ENCODE measurements around the gene RTL5.
"Not testable (repeated sequence)": the region's sequence is repeated elsewhere in the genome, so short reads cannot be mapped to it uniquely, and the experiment has no call there.

RTL5 gene

DNA sequence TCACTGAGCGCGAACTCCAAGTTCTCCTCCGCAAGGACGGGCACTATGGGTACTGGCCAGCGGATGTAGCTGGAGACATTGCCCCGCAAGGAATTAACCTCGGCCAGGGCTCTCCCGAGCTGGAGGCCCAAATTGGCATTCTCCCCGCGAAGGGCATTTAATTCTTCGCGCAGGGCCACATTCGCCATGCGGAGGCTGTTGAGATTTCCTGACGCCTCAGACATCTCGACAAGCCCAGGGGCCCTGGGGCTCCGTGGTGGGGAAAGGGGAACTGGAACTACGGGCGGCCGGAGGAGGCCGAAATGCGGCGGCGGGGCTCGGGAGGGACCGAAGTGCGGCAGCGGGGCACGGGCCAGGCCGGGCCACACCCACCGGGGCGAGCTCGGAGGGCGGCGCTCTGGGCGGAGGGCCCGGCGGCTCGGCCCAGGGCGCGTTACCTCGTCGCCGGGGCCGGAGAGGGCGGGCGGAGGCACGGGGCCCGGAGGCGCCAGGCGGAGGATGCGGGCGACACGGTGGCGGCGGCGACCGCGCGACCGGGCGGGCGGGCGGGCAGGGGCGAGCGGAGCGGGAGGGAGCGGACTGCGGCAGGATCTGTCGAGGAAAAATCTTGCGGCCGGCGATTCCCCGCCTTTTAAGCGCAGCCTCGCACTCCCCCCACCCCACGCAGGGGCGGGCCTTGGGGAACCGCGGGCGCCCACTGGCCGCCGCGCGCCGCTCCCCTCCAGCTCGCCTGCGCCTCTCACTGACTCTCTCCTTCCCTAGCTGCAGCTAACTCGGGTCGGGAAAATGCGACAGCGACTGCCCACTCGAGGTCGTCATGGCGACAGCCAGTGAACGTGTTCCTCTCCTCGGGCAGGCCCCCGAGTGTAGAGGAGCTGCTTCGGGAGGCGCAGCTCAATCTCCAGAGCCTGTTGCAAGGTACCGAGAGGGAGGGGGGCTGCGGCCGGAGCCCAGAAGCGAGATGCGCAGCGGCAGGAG is at the start of gene RTL5:
Gene RTL5 (minus strand): TSS at position 599 of the 978 bp plus-strand sequence.
- peak; percentile 68 for DNase-seq

DNA sequence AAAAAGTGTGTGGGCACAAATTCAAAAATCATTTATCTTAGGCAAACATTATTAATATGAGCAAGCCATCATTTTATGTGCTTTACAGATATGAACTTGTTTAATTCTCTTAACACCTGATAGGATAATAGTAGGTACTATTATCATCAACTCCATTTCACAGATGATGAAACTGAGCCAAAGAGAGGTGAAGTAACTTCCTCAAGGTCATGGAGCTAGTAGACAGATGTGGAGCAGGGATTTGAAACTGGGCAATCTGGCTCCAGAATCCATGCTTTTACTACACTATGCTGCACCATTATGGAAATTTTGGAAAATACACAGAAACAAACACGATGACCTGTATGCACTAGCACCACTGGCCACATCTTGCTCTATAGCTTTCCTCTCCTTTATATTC is 48.8 kb upstream of the RTL5 start:
- no peak for DNase-seq

DNA sequence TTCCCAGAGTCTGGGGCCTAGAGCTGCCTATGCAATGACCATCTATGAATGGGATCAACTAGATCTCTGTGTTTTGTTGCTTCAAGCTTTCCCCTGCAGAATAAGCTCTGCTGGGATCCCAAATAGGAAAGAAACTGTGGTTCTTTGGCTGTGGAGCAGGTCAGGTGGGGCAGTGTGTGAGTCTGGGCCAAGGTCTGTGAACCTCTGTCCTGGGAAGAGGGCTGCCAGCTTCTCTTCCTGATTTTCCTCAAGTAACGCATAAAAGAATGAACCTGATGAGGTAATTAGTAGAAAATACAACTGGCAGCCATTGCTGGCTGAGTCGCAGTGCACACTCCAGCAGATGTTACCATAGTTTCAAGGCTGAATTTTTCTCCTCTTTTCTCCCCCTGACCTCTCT is 45.3 kb upstream of the RTL5 start:
- no peak for DNase-seq

DNA sequence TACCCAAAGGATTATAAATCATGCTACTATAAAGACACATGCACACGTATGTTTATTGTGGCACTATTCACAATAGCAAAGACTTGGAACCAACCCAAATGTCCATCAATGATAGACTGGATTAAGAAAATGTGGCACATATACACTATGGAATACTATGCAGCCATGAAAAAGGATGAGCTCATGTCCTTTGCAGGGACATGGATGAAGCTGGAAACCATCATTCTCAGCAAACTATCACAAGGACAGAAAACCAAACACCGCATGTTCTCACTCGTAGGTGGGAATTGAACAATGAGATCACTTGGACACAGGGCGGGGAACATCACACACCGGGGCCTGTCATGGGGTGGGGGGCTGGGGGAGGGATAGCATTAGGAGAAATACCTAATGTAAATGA is 44.6 kb upstream of the RTL5 start:
- DNase-seq: not testable (repeated sequence)

DNA sequence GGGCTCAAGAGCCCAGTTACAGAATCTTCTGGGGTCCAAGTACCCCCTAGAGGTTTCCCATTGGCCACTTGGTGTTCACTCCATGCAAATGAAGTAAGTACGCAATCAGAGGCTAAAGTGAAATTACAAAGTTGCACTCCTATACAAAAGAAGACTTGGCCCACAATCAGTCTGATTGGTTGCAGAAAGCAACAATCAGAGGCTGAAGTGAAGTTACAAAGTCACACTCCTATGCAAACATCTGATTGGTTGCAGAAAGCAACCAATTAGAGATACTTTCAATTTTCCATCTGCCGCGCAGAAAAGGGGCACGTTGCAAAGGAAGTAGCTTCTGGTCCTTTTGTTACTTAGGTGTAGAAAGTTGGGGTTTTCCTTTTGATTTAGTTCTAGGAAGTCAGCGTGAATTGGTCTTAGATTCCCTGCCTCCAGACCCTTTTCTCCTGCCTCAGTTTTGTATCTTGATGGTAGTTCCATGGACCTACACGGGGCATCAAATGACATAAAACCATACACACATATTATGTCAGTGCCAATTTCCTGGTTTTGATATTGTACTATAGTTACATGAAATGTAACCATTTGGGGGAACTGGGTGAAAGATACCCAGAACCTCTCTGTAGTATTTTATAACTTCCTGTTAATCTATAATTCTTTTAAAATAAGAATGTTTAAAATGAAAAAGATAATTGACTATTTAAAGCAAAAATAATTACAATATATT is 37.5 kb upstream of the RTL5 start:
- DNase-seq: peak; percentile 48

DNA sequence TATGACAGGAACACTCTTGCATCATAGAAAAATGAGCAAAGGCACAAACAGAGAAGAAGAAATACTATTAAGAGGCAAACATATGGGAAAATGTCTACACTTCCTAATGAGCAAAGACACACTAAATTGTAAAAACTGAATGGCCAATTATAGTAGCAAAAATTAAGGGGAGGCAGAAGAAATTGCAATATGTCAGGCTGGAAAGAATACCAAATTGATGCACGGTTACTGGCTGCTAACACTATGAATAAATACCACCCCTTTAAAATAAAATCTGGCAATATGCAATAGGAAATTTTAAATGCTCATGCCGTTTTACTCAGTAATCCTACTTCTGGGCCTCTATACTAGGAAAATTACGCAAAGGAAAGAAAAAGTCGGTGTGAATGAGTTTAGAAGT is 33.8 kb upstream of the RTL5 start:
- no peak for DNase-seq

DNA sequence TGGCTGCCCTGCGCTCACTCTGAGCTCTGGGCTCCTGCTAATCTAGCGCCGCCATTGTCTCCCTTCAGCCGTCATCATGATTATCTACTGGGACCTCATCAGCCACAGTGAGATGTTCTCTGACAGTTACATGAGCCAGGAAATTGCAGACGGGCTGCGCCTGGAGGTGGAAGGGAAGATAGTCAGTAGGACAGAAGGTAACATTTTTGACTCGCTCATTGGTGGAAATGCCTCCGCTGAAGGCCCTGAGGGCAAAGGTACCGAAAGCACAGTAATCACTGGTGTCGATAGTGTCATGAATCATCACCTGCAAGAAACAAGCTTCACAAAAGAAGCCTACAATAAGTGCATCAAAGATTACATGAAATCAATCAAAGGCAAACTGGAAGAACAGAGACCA is 28.1 kb upstream of the RTL5 start:
- no peak for DNase-seq

DNA sequence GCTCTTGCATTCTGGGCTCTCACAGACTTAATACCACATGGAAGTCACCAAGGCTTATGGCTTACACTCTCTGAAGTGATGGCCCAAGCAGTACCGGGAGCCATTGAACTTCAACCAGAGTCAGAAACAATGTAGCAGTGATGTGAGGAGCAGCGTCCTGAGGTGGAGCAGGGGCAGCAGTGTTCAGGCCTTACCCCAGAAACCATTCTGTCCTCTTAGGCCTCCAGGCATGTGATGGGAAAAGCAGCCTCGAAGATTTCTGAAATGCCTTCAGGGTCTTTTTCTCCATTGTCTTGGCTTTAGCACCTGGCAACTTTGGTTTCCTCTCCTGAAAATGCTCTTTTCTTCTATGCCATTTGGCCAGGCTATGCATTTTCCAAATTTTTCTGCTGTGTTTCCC is 27.1 kb upstream of the RTL5 start:
- DNase-seq: no peak

DNA sequence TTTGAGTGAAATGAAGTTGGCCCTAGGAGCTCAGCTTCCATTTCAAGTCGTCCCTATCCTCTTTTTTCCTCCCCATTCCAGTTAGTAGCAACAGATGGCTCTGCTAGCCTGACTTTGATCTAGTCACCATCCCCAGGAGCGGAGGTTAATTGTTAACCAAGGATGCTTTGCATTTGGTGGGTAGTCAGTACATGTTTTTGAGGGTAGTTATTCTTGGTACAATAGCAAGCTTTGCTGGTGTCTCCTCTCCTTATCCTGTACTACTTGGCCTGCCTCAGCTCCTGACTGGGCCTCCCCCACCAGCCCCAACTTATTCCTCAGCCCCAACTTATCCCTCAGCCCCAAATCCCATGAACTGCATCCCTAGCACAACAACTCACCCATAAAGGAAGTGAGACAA is 14.8 kb upstream of the RTL5 start:
- no peak for DNase-seq

DNA sequence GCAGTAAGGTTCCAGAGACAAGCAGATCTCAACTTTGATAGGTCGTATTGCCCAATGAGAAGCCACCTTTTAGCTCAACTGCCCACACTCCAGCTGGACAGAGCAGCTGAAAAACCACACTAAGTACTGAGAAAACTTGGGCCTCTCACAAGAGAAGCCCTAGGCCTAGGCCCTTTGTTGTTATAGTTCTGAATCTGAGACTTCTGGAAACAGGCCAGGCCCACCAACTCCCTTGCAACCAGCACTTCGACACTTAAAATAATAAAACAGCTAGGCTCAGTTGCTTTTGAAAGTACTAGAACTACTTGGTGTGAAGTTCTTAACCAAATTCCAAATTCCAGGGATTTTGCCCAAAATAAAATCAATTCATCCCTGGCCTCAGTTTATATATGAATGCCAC is 13.5 kb upstream of the RTL5 start:
- no peak for DNase-seq

DNA sequence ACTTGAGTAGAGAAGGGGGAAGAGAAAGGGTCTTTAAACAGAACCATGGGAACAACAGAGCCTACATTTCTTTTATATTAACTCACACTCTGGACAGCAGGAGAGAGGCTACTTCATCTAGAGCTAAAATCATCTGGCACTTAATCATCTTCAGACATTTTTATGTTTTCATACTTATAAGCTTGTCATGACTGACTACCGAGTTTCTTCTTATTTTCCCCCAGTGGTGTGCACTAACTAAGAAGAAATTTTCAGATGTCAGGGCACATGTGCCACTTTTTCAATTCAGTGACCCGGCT is 11.8 kb upstream of the RTL5 start:
- DNase-seq: no peak

DNA sequence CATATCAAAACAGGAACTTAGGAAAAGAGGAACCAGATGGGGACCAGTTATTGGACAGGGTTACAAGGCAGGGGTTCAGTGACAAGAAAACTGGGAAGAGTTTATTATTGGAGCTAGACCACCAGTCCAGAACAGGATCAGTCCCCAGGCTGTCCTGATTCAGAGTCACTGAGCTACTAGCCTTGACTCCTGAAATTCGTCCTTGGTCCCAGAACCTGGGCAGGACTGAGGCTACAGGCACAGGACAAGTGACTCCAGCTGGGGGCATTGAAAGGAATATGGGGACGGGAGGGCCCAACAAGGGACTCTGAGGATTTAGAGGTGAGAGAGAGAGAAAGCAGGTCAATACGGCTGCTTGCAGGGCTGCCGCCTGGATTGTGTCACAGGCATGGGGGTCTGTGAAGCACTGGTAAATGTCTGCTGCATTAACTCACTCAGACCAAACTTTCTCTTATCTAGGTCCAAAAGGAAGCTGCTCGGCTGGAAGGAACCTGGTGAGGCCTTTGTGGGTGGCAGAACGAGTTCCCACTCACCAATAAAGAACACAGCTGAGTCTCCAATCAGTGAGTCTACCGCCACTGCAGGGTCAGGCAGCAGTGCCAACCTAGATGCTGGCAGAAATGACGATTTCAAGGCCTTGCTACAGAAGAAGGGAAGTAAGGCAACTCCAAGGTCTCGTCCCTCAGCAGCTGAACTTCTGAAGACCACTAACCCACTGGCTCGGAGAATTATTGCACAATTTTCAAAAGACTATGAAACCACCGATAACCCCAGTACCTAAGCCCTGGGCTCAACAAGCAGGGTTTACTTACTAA is 11.3 kb upstream of the RTL5 start:
- no peak for DNase-seq

DNA sequence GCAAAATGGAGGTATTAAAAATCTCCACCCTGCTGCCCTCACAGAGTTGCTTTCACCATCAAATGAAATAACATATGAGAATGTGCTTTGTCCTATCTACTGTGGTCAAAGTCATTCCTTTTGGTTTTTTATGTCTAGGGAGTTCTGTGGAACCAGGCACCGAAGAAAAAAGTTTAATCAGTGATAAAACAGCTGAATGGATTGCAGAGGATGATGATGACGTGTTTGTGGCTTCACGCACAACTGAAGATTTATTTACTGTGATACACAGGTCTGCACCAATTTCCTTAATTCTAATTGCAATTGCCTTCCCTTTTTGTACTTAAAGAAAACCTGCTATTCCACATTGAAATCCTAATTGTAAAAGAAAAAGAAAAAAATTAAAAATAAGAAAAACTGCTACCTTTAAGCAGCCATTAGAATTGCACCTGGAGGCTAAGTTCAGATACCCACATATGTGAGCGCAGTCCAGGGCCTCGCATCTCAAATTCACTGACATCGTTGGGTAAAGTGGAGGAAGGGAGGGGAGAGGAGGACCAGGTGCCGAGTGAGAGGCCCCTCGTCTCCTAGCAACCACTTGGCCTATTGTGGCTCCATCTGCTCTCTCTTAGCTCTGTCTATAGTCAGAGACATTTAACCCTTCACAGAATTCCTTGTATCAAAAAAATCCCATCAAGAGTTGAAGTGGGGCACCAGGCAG is 10.5 kb upstream of the RTL5 start:
- DNase-seq: no peak

DNA sequence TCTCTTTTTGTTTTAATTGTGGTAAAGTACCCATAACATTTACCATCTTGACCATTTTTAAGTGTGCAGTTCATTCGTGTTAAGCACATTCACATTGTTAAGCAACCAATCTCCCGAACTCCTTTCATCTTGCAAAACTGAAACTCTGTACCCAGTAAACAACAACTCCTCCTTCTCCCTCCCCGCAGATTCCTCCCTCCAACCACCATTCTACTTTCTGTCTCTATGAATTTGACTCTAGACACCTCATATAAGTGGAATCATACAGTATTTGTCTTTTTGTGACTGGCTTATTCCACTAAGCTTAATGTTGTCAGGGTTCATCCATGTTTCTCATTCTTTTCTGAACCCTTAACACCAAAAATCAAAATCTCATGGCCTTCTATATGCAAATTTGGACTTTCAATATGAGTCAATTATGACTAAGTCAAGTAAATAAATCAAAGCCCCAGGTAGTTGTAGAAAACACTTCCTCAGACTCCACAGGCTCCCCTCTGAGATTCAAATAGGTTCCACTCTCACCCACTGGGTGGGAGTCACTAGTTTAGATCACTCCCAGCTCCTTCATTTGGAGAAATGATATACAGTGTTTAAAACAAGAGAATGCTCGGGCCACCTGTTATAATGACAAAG is 9.8 kb upstream of the RTL5 start:
- no peak for DNase-seq

DNA sequence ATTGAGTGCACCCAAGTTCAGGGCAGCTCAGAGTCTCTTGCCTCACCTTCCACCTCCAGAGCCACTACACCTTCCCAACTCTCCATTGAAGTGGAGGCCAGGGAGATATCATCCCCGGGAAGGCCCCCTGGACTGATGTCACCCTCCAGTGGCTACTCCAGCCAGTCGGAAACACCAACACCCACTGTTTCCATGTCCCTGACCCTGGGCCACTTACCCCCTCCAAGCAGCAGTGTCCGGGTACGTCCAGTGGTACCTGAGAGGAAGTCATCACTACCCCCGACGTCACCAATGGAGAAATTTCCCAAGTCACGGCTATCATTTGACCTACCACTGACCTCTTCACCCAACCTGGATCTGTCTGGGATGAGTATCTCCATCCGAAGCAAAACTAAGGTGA is 7.8 kb upstream of the RTL5 start:
- no peak for DNase-seq

DNA sequence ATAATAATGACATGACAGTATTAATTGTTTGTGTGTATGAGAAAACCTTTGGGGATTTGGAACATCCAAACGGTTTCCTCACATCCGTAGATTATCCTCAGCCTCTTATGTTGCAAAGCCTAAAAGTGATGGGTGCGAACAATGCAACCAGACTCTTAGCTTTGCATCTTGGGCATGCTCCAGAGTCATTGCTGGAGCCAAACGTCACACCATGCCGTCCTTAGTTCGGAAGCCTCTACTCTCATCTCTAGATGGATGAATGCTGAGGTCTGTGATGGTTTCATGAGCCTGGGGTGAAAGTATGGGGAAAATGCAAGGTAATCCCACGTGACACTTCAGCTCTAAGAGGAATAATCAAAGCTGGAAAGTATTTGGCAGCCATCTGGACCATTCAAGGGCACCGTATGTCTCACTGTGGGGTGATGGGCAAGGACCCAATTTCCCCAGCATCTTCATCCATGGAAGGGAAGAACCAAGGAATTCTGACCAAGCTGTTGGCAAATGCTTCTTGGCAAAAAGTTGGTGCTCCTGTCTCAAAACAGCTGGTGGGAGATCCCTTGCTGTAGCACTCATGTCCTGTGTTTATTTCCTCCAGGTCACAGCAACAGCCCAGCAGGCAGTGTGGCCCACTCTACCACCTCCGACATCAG is 6.3 kb upstream of the RTL5 start:
- DNase-seq: no peak

DNA sequence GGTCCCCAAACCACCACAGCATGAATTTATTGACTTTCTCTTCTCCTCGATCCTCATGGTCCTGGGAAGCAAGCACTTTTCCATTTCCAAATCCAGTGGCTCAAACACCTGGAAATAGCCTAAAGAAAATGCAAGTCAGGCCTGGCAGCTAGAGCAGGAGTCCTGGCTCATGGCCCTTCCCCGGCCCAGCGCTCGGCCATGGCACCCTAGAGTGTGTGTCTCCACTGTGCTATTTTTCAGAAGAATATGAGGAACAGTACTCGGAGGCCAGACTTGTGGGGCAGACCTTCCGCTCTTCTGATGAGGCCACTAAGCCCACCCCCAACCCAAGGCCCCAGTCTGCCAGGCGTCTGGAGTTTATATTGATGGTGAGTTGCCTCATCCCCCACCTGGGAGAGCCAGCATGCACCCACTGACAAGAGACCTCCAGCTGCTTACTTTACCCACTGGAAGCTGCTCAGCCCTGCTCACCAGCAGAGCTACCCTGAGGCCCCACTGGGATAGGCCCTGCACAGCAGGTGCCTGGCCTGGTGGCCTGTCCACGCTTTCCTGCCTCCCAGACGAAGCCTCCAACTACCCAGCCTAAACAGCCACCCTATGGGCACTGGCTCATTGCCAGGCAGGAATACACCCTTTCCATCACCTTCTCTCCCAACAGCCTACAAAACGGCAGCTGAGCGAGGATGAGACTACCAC is 2.3 kb upstream of the RTL5 start:
- no peak for DNase-seq

DNA sequence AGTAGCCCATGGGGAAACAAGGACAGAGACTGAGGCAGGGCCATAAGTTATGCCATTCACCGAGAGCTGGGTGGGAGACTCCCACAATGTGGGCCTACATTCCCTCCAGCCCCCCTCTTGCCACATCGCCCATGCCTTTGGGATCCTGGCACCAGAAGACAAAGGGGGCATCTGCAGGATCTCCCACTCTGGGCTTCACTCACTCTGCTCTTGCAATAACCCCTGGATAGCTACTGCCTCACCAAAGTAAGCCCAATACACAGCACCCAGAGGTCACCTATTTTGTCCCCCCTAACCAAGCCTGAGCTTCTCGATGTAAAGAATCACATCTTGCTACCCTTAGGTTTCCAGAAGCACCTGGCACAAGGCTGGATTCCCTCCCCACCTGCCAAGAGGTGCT is 741 bp upstream of the RTL5 start:
- DNase-seq: no peak

DNA sequence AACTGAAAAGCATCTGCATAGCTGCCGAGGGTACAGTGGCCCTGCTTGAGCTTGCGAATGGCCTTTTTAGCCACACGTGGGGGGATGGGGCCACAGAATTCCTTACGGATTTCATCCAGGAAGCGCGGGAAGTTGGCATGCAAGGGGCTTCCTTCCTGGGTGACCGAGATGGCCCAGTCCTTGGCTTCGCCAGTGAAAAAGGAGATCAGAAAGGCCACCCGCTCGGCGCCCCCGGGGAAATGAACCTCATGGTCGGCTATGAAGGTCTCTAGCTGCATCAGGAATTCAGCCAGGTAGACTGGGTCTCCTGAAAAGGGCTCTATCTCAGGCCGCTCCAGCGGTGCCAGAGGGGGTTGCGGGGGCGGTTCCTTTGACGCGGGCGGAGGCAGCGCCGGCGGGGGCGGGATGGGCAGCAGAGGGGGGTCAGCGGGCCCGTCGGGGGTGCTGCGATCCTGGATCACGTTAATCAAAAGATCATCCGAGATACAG is 909 bp downstream of the RTL5 start:
- peak; percentile 9 for DNase-seq

DNA sequence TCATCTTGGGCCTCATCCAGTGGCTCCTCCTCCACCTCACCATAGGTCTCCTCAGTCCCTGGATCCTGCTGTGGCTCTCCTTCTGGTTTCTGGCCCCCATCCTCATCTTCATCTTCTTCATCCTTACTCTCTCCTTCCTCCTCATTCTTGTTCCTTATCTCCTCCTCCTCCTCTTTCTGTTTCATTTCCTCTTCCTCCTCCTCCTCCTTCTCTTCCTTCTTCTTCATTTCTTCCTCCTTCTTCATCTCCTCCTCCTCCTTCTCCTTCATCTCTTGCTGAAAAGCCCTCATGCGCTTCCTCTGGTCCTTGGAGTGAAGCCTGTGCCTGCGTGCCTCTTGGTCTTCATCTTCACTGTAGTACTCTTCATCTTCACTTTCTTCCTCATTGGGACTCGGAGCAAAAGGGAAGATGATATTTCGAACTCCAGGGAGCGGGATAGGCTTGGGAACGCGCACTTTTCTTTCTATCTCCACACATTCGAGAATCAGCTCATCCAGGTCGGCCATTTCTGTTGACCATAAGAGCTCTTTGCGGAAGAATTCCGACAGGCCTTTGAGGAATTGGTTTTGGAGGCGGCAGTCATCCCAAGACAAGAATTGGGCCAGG is 1.5 kb downstream of the RTL5 start:
- DNase-seq: no peak

DNA sequence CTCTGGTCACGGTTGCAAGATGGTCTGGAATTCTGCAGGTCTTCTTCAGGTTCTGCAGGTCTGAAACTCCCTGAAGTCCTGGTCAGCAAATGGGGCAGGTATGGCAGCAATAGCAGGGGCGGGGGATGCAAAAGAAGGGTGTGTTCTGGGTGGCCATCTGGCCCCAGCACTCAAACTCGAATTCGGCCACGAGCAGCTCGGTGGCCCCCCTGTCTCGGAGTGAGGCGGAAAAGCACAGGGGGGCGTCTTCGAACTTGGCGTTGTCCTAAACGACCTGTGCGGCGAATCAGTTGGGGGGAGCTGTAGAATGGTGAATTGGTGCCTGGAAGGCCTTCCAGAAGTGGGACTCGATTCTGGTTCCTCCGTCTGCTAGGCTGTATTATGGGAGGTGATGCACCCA is 2.1 kb downstream of the RTL5 start:
- no peak for DNase-seq

Measured in CD4-positive, alpha-beta T cell treated with Interleukin-6 for 4 hours (primary cell).